Panc1 (cell line): Measurements from ENCODE around the gene OR51B4. TPM values are rescaled to one million over a fixed set of nuclear protein-coding genes. Genes with fewer than 3 reads are reported as not detected.

Source experiments
- ATAC-seq: fragments of 200-7000 bp; cut with Tn5 transposase; 2 replicates; pipeline ENCODE4 v1.9.1; 2020; ENCODE audit warnings: mild to moderate bottlenecking, moderate library complexity
- BruUV-seq: library from RNA; stranded (reverse); fragments of 400-500 nt; replicated peaks from 2 replicates; lab custom pipeline; 2021; lab: Mats Ljungman, UMichigan
- CTCF ChIA-PET: fragments of 300-600 bp; sonication (Branson Sonifier 250); formaldehyde crosslinking; loops from one replicate; lab custom pipeline; 2022; ENCODE audit warnings: antibody characterized with exemption; lab: Charles Lee
- POLR2A ChIA-PET: fragments of 300-600 bp; sonication (Branson Sonifier 250); formaldehyde crosslinking; loops from one replicate; lab custom pipeline; 2022; ENCODE audit warnings: antibody characterized with exemption; lab: Charles Lee
- DNase-seq: peaks from one replicate; pipeline ENCODE4 v3.0.0-alpha.2; 2010; ENCODE audit warnings: low read depth, low spot score
- H3K27ac ChIP-seq: 2 replicates; pipeline ENCODE4 v1.5.1; 2011; ENCODE audit warnings: mild to moderate bottlenecking, low read length, inconsistent platforms
- H3K27me3 ChIP-seq: fragments of 200-500 bp; sonication (Bioruptor generic); 2 replicates; pipeline ENCODE4 v1.6.0; 2014; ENCODE audit warnings: low read length, inconsistent platforms; ENCODE audit not compliant: control insufficient read depth, insufficient read depth
- H3K36me3 ChIP-seq: fragments of 200-500 bp; sonication (Bioruptor generic); 2 replicates; pipeline ENCODE4 v1.5.1; 2014; ENCODE audit warnings: inconsistent platforms, mild to moderate bottlenecking, low read length, moderate library complexity; ENCODE audit not compliant: control insufficient read depth, insufficient read depth
- H3K4me1 ChIP-seq: 2 replicates; pipeline ENCODE4 v1.5.1; 2011; ENCODE audit warnings: inconsistent platforms, mild to moderate bottlenecking, low read length, moderate library complexity; ENCODE audit not compliant: control insufficient read depth, insufficient read depth
- H3K4me3 ChIP-seq, 2 experiments: 2 replicates each; pipeline ENCODE4 v1.5.1; 2011 to 2012; ENCODE audit warnings: low read depth in 2 of 2, low read length in 2 of 2, mild to moderate bottlenecking in 2 of 2, inconsistent platforms in 1 of 2, moderate library complexity in 1 of 2
- H3K9me3 ChIP-seq: fragments of 200-500 bp; sonication (Bioruptor generic); 2 replicates; pipeline ENCODE4 v1.5.1; 2014; ENCODE audit warnings: low read depth, mild to moderate bottlenecking, inconsistent platforms, low read length, moderate library complexity; ENCODE audit not compliant: control insufficient read depth, insufficient read depth
- POLR2AphosphoS5 ChIP-seq: IDR thresholded peaks from 2 replicates; pipeline ENCODE4 v1.6.1; 2012; ENCODE audit warnings: mild to moderate bottlenecking, low read depth, low read length, moderate library complexity
- SIN3A ChIP-seq: IDR thresholded peaks from 2 replicates; pipeline ENCODE4 v1.6.1; 2012; ENCODE audit warnings: low read depth, mild to moderate bottlenecking, low read length, moderate library complexity, borderline replicate concordance; ENCODE audit not compliant: insufficient read depth
- TCF7L2 ChIP-seq: IDR thresholded peaks from 2 replicates; pipeline ENCODE4 v1.6.1; 2011; ENCODE audit warnings: mild to moderate bottlenecking, low read depth, low read length, inconsistent platforms
- in situ Hi-C: cut with HindIII; loops from 2 replicates; pipeline ENCODE4 v1.10.0; 2016; ENCODE audit warnings: low sequenced_read_pairs, low pct_unique_long_range_greater_than_20kb
- intact Hi-C: fragments of 100-400 bp; cut with micrococcal nuclease; formaldehyde crosslinking; loops from one replicate; pipeline ENCODE4 v1.10.0; 2022; ENCODE audit not compliant: unreplicated experiment
- total RNA-seq: library from RNA; stranded (reverse); gene quantifications from one replicate; pipeline ENCODE4 v1.2.1, GENCODE V29; 2021; ENCODE audit not compliant: unreplicated experiment
- TF ChIP-seq, protein P1 (sequence below): fragments of 450-650 bp; IDR thresholded peaks from 2 replicates; pipeline ENCODE4 v1.5.1; 2017; ENCODE audit warnings: mild to moderate bottlenecking
- TF ChIP-seq, protein P2 (sequence below), 2 experiments: IDR thresholded peaks; 2 replicates each; pipeline ENCODE4 v1.6.1; 2011 to 2012; ENCODE audit warnings: low read depth in 2 of 2, control low read depth in 1 of 2, low read length in 1 of 2, mild to moderate bottlenecking in 1 of 2, moderate library complexity in 1 of 2; ENCODE audit not compliant: insufficient read depth in 1 of 2

Gene OR51B4
- total RNA-seq, 1 experiment from 2014 or later = not detected

DNA sequence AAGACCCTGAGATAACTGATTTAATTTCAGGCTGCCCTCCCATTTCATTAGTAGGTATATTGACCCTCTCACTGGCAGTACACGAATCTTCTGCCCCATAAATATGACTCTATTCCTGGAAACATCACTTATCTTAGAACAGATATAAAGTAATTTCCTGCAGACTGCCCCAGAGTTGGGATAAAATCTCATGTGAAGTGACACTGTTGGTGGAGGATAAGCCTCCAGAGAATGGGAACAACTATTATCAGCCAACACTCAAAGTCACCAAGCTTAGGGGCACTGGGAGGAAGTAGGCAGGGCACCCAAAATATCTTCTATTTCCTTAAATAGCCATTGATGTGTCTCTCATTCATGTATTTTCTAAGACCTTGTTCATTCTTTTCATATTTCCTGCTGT, 33.4 kb upstream of the OR51B4 start:
- DNase-seq (no peak), ATAC-seq (no peak)
- TF ChIP-seq, protein P1, sequence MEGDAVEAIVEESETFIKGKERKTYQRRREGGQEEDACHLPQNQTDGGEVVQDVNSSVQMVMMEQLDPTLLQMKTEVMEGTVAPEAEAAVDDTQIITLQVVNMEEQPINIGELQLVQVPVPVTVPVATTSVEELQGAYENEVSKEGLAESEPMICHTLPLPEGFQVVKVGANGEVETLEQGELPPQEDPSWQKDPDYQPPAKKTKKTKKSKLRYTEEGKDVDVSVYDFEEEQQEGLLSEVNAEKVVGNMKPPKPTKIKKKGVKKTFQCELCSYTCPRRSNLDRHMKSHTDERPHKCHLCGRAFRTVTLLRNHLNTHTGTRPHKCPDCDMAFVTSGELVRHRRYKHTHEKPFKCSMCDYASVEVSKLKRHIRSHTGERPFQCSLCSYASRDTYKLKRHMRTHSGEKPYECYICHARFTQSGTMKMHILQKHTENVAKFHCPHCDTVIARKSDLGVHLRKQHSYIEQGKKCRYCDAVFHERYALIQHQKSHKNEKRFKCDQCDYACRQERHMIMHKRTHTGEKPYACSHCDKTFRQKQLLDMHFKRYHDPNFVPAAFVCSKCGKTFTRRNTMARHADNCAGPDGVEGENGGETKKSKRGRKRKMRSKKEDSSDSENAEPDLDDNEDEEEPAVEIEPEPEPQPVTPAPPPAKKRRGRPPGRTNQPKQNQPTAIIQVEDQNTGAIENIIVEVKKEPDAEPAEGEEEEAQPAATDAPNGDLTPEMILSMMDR = no peak
- TF ChIP-seq SIN3A (no peak), TCF7L2 (no peak), POLR2AphosphoS5 (no peak)
- TF ChIP-seq, protein P2, sequence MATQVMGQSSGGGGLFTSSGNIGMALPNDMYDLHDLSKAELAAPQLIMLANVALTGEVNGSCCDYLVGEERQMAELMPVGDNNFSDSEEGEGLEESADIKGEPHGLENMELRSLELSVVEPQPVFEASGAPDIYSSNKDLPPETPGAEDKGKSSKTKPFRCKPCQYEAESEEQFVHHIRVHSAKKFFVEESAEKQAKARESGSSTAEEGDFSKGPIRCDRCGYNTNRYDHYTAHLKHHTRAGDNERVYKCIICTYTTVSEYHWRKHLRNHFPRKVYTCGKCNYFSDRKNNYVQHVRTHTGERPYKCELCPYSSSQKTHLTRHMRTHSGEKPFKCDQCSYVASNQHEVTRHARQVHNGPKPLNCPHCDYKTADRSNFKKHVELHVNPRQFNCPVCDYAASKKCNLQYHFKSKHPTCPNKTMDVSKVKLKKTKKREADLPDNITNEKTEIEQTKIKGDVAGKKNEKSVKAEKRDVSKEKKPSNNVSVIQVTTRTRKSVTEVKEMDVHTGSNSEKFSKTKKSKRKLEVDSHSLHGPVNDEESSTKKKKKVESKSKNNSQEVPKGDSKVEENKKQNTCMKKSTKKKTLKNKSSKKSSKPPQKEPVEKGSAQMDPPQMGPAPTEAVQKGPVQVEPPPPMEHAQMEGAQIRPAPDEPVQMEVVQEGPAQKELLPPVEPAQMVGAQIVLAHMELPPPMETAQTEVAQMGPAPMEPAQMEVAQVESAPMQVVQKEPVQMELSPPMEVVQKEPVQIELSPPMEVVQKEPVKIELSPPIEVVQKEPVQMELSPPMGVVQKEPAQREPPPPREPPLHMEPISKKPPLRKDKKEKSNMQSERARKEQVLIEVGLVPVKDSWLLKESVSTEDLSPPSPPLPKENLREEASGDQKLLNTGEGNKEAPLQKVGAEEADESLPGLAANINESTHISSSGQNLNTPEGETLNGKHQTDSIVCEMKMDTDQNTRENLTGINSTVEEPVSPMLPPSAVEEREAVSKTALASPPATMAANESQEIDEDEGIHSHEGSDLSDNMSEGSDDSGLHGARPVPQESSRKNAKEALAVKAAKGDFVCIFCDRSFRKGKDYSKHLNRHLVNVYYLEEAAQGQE (IDR thresholded peaks at IDR 0.05; ENCODE audit: insufficient read depth in 1 of 2, low read depth in 2 of 2, low read length in 1 of 2) = no peak
- POLR2A ChIA-PET = interaction anchor here (0.6 kb wide), 1 partner anchor 61 kb away, joined by 5 read pairs; no protein-coding TSS in a partner anchor
- in situ Hi-C loops (no loop called here), intact Hi-C loops (no loop called here)
- Histone ChIP-seq H3K27me3 (no peaks in the 10 kb centered on the region), H3K4me1 (no peaks in the 10 kb centered on the region), H3K36me3 (no peaks in the 10 kb centered on the region), H3K27ac (no peak overlapping the region), H3K9me3 (no peaks in the 10 kb centered on the region), H3K4me3 (no peak overlapping the region)
- CTCF ChIA-PET = no interaction called here
- no TSS peak for BruUV-seq

DNA sequence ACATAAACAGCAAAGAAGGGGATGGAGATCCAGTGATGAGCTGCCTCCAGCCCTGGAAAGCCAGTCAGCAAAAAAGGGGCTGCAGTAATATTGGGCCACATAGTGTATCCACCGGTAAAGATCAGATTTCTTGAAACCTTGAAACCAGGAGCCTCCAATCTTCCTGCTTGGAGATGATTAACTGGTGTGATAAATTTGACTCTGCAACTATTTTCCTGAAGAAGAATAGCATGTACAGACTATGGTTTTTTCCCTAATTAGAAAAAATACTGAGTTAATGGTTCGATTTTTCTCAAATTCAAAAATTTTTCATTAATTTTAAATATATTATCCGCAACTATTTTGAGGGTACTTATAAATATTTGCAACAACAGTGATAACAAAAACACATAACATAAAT, 22.5 kb upstream of the OR51B4 start, which contains the start of gene OR51B2:
OR51B2 (minus strand) TSS at position 101 of the 400 bp plus-strand sequence; CDS start at position 101, 0 bp downstream.
- intact Hi-C loops (no loop called here), in situ Hi-C loops (no loop called here)
- H3K27ac ChIP-seq = no peak within 1 kb of the TSS
- no peak within 1 kb of the TSS for H3K4me3 ChIP-seq
- H3K9me3 ChIP-seq = no peaks in the 10 kb centered on the region
- BruUV-seq = no TSS peak
- H3K4me1 ChIP-seq = no peaks in the 10 kb centered on the region
- TF ChIP-seq TCF7L2 (no peak), SIN3A (no peak), POLR2AphosphoS5 (no peak)
- TF ChIP-seq, protein P1 = no peak
- TF ChIP-seq, protein P2 (IDR thresholded peaks at IDR 0.05; ENCODE audit: insufficient read depth in 1 of 2, low read depth in 2 of 2, low read length in 1 of 2) = no peak
- no peak for DNase-seq
- ATAC-seq = no peak
- no peaks in the 10 kb centered on the region for H3K36me3 ChIP-seq
- ChIA-PET CTCF (no interaction called here), POLR2A (interaction anchor here (0.7 kb wide), 1 partner anchor 13 kb away, joined by 3 read pairs; no protein-coding TSS in a partner anchor)
- H3K27me3 ChIP-seq = no peaks in the 10 kb centered on the region
